Occipital lobe (tissue), 2 donors: ENCODE results near the gene TMEM240. TPM values are rescaled to one million over a fixed set of nuclear protein-coding genes. Genes with fewer than 3 reads are reported as not detected.
"Not testable (repeated sequence)": the region's sequence is repeated elsewhere in the genome, so short reads cannot be mapped to it uniquely, and the experiment has no call there.

Source experiments
- DNase-seq: peaks from one replicate; lab custom pipeline; 2025; lab: John Stamatoyannopoulos, UW
- total RNA-seq: library from RNA; depleted of rRNA; stranded (reverse); fragments of >200 nt; gene quantifications from one replicate; pipeline ENCODE4 v1.2.3, GENCODE V29; 2014

The TMEM240 gene
- total RNA-seq, 1 donor from 2014 or later, result 18.1 TPM

GRCh38 chr1:1524750-1525383 is 15.6 kb downstream of the TMEM240 start:
- not testable (repeated sequence) for DNase-seq

- DNase-seq, result not testable (repeated sequence)
Measured at GRCh38 chr1:1523651-1524050, 16.8 kb downstream of the TMEM240 start.

- not testable (repeated sequence) for DNase-seq
Measured at GRCh38 chr1:1523226-1523625, 17.2 kb downstream of the TMEM240 start.

GRCh38 chr1:1522536-1522935 is 17.9 kb downstream of the TMEM240 start:
- not testable (repeated sequence) for DNase-seq

- no peak for DNase-seq
Measured at GRCh38 chr1:1521331-1521730, 19.1 kb downstream of the TMEM240 start.

- DNase-seq, result not testable (repeated sequence)
Measured at GRCh38 chr1:1519805-1520505, 20.5 kb downstream of the TMEM240 start.

GRCh38 chr1:1518621-1519007 is 21.8 kb downstream of the TMEM240 start:
- not testable (repeated sequence) for DNase-seq

GRCh38 chr1:1517973-1518620 is 22.3 kb downstream of the TMEM240 start:
- no peak for DNase-seq

GRCh38 chr1:1516923-1517322 is 23.5 kb downstream of the TMEM240 start:
- DNase-seq, result not testable (repeated sequence)

- not testable (repeated sequence) for DNase-seq
Measured at GRCh38 chr1:1514376-1514775, 26.0 kb downstream of the TMEM240 start.

GRCh38 chr1:1513675-1514074 is 26.7 kb downstream of the TMEM240 start:
- DNase-seq, result not testable (repeated sequence)

GRCh38 chr1:1512425-1512824 is 28.0 kb downstream of the TMEM240 start:
- not testable (repeated sequence) for DNase-seq

GRCh38 chr1:1511533-1512285 is 28.7 kb downstream of the TMEM240 start, which contains the start of gene ATAD3A:
Gene ATAD3A, plus strand, starts transcription at chr1:1512162. Its CDS starts 107 bp downstream, at chr1:1512269.
- DNase-seq, result peak; percentile 96

- DNase-seq, result no peak
Measured at GRCh38 chr1:1510912-1511532, 29.4 kb downstream of the TMEM240 start.

GRCh38 chr1:1509465-1509850 is 31.0 kb downstream of the TMEM240 start:
- not testable (repeated sequence) for DNase-seq

GRCh38 chr1:1508775-1509464 is 31.5 kb downstream of the TMEM240 start:
- not testable (repeated sequence) for DNase-seq

GRCh38 chr1:1507305-1507704 is 33.1 kb downstream of the TMEM240 start:
- DNase-seq, result no peak

- not testable (repeated sequence) for DNase-seq
Measured at GRCh38 chr1:1505801-1506200, 34.6 kb downstream of the TMEM240 start.

- not testable (repeated sequence) for DNase-seq
Measured at GRCh38 chr1:1505366-1505798, 35.0 kb downstream of the TMEM240 start.

GRCh38 chr1:1504777-1505365 is 35.6 kb downstream of the TMEM240 start:
- DNase-seq, result not testable (repeated sequence)
